ENCODE measurements around the gene MUS81. TPM values are rescaled to one million over a fixed set of nuclear protein-coding genes. Genes with fewer than 3 reads are reported as not detected.

The MUS81 gene
- total and polyA plus RNA-seq, 9 of the 15 experiments (the other 6 are each of a cell fraction or from before 2014, with no cell fraction given): 13.4 to 118 (median 53.7) TPM

DNA sequence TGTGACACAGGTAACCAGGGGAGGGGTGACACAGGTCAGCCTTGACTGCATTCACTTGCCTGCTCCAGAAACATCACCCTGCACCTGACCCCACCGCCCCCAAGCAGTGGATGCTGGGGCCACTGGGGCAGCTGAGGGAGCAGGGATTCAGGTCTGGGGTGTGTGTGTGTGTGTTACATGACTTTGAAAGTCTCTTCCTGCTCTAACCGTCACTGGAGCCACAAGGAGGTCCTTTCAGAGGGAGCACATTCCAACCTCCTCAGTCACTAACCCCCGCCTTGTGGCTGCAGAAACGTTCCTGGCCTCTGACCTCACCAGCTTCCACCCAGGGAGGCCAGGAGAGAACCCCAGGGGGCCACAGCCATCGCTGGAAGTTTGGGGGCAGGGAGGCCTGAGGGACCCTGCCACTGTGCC is 42.8 kb downstream of the MUS81 start (continued):
- TF ChIP-seq ZNF780A (CRISPR knock-in tag; IDR thresholded peaks at IDR 0.05) (no peak), BRCA1 (IDR thresholded peaks at IDR 0.05) (no peak), BRCA1 (CRISPR knock-in tag; IDR thresholded peaks at IDR 0.05) (no peak), CTBP1 (IDR thresholded peaks at IDR 0.05; ENCODE audit: borderline replicate concordance) (0 out of 2 replicates have a peak, but pooled peaks have one; percentile 25), FOXA3 (CRISPR knock-in tag; conservative IDR thresholded peaks at IDR 0.05 in 1 of 2, IDR thresholded peaks at IDR 0.05 in 1 of 2) (no peak), MED1 (CRISPR knock-in tag; IDR thresholded peaks at IDR 0.05; ENCODE audit: borderline replicate concordance) (no peak), HDGF (IDR thresholded peaks at IDR 0.05) (no peak), COPS2 (conservative IDR thresholded peaks at IDR 0.05) (no peak), FOXK2 (conservative IDR thresholded peaks at IDR 0.05 in 1 of 2, IDR thresholded peaks at IDR 0.05 in 1 of 2; ENCODE audit: low read depth in 2 of 2) (no peak), ELK1 (CRISPR knock-in tag; IDR thresholded peaks at IDR 0.05) (no peak), BMI1 (IDR thresholded peaks at IDR 0.05; ENCODE audit: low read length) (no peak), SAFB2 (IDR thresholded peaks at IDR 0.05; ENCODE audit: borderline replicate concordance, low read depth, low read length, severe bottlenecking) (no peak), MCM2 (IDR thresholded peaks at IDR 0.05; ENCODE audit: low read depth) (no peak), SMARCA4 (IDR thresholded peaks at IDR 0.05) (peak; percentile 30; the same call in 1 of the 2 replicates), ETS2 (tag; IDR thresholded peaks at IDR 0.05; ENCODE audit: borderline replicate concordance, poor library complexity, severe bottlenecking) (no peak), HBP1 (CRISPR knock-in tag; IDR thresholded peaks at IDR 0.05) (no peak), KDM5B (IDR thresholded peaks at IDR 0.05; ENCODE audit: insufficient replicate concordance, low read depth, low read length) (no peak), NR2C2 (CRISPR knock-in tag; IDR thresholded peaks at IDR 0.05) (no peak), NR2C2 (tag; IDR thresholded peaks at IDR 0.05) (peak; percentile 72)
- TF ChIP-seq, protein P1, sequence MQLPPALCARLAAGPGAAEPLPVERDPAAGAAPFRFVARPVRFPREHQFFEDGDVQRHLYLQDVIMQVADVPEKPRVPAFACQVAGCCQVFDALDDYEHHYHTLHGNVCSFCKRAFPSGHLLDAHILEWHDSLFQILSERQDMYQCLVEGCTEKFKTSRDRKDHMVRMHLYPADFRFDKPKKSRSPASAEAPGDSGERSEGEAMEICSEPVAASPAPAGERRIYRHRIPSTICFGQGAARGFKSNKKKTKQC (CRISPR knock-in tag; IDR thresholded peaks at IDR 0.05): no peak
- TF ChIP-seq, protein P2, sequence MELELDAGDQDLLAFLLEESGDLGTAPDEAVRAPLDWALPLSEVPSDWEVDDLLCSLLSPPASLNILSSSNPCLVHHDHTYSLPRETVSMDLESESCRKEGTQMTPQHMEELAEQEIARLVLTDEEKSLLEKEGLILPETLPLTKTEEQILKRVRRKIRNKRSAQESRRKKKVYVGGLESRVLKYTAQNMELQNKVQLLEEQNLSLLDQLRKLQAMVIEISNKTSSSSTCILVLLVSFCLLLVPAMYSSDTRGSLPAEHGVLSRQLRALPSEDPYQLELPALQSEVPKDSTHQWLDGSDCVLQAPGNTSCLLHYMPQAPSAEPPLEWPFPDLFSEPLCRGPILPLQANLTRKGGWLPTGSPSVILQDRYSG (tag; conservative IDR thresholded peaks at IDR 0.05; ENCODE audit: low read depth): no peak
- TF ChIP-seq, protein P3, sequence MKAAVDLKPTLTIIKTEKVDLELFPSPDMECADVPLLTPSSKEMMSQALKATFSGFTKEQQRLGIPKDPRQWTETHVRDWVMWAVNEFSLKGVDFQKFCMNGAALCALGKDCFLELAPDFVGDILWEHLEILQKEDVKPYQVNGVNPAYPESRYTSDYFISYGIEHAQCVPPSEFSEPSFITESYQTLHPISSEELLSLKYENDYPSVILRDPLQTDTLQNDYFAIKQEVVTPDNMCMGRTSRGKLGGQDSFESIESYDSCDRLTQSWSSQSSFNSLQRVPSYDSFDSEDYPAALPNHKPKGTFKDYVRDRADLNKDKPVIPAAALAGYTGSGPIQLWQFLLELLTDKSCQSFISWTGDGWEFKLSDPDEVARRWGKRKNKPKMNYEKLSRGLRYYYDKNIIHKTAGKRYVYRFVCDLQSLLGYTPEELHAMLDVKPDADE (conservative IDR thresholded peaks at IDR 0.05; ENCODE audit: control insufficient read depth, low read depth, low read length): peak; percentile 42; the same call in 1 of the 2 replicates
